CD4-positive, alpha-beta memory T cell (primary cell): Measurements from ENCODE around the gene DBT. TPM values are rescaled to one million over a fixed set of nuclear protein-coding genes. Genes with fewer than 3 reads are reported as not detected.
"Not testable (repeated sequence)": the region's sequence is repeated elsewhere in the genome, so short reads cannot be mapped to it uniquely, and the experiment has no call there.

Source experiments
- CTCF ChIA-PET: fragments of 350-600 bp; sonication (Branson Sonifier 250); formaldehyde crosslinking; loops from one replicate; lab custom pipeline; 2021; ENCODE audit warnings: inconsistent platforms; ENCODE audit not compliant: partially characterized antibody; lab: Charles Lee
- POLR2A ChIA-PET: fragments of 350-600 bp; sonication (Branson Sonifier 250); formaldehyde crosslinking; loops from one replicate; lab custom pipeline; 2021; ENCODE audit not compliant: partially characterized antibody; lab: Charles Lee
- DNase-seq, 5 donors: peaks; one replicate each; pipeline versions ENCODE4 v3.0.0 to v3.0.0-alpha.2; 2020 to 2022; ENCODE audit warnings: mixed read lengths in 1 of 5
- H3K27ac ChIP-seq: one replicate; pipeline ENCODE4 v1.7.0; 2013; ENCODE audit warnings: low read depth, low read length
- H3K27me3 ChIP-seq: 2 replicates; pipeline ENCODE4 v1.7.0; 2013; ENCODE audit warnings: mild to moderate bottlenecking, low read length, moderate library complexity; ENCODE audit not compliant: insufficient read depth
- H3K36me3 ChIP-seq: 2 replicates; pipeline ENCODE4 v1.7.0; 2013; ENCODE audit warnings: mild to moderate bottlenecking, low read length, moderate library complexity; ENCODE audit not compliant: insufficient read depth
- H3K4me1 ChIP-seq: 2 replicates; pipeline ENCODE4 v1.7.0; 2013; ENCODE audit warnings: mild to moderate bottlenecking, low read length, moderate library complexity; ENCODE audit not compliant: insufficient read depth
- H3K4me3 ChIP-seq, 2 donors: one replicate each; pipeline ENCODE4 v1.7.0; 2013; ENCODE audit warnings: low read length in 2 of 2, mild to moderate bottlenecking in 1 of 2
- H3K9me3 ChIP-seq, 2 donors: one replicate each; pipeline ENCODE4 v1.7.0; 2013; ENCODE audit warnings: low read length in 2 of 2, control low read depth in 1 of 2; ENCODE audit not compliant: control insufficient read depth in 1 of 2
- H3K27ac Mint-ChIP-seq, 7 donors: one replicate each; pipeline ENCODE4 v1.8.0; 2020 to 2021; ENCODE audit warnings: mixed read lengths in 7 of 7, mild to moderate bottlenecking in 6 of 7, inconsistent platforms in 3 of 7, moderate library complexity in 3 of 7
- H3K27me3 Mint-ChIP-seq, 2 donors: one replicate each; pipeline ENCODE4 v1.8.0; 2020 to 2021; ENCODE audit warnings: mixed read lengths in 2 of 2
- H3K36me3 Mint-ChIP-seq, 2 donors: one replicate each; pipeline ENCODE4 v1.8.0; 2020 to 2021; ENCODE audit warnings: mixed read lengths in 2 of 2, inconsistent platforms in 1 of 2, mild to moderate bottlenecking in 1 of 2
- H3K4me1 Mint-ChIP-seq, 4 donors: one replicate each; pipeline ENCODE4 v1.8.0; 2020 to 2021; ENCODE audit warnings: mixed read lengths in 4 of 4, mild to moderate bottlenecking in 1 of 4
- H3K4me3 Mint-ChIP-seq, 8 donors: one replicate each; pipeline ENCODE4 v1.8.0; 2020 to 2021; ENCODE audit warnings: mixed read lengths in 8 of 8, mild to moderate bottlenecking in 7 of 8, moderate library complexity in 6 of 8, inconsistent platforms in 3 of 8
- H3K9me3 Mint-ChIP-seq, 8 donors: one replicate each; pipeline ENCODE4 v1.8.0; 2020 to 2021; ENCODE audit warnings: mixed read lengths in 8 of 8, mild to moderate bottlenecking in 5 of 8, inconsistent platforms in 3 of 8, moderate library complexity in 1 of 8
- intact Hi-C: fragments of 100-400 bp; cut with micrococcal nuclease; formaldehyde crosslinking; loops from one replicate; pipeline ENCODE4 v1.15.1; 2023
- polyA plus RNA-seq, 2 donors: library from polyadenylated mRNA; unstranded; fragments of 300-500 nt; fragmentation: Illumina TruSeq; gene quantifications; one replicate each; pipeline ENCODE4 v1.2.3, GENCODE V29; 2021
- total RNA-seq, 2 experiments: library from RNA; stranded (reverse); gene quantifications; one replicate each; pipeline ENCODE4 v1.2.3, GENCODE V29; 2021

Gene DBT
- total and polyA plus RNA-seq, 4 experiments from 2014 or later = 2.1 to 16.8 (median 11.3) TPM

DNA sequence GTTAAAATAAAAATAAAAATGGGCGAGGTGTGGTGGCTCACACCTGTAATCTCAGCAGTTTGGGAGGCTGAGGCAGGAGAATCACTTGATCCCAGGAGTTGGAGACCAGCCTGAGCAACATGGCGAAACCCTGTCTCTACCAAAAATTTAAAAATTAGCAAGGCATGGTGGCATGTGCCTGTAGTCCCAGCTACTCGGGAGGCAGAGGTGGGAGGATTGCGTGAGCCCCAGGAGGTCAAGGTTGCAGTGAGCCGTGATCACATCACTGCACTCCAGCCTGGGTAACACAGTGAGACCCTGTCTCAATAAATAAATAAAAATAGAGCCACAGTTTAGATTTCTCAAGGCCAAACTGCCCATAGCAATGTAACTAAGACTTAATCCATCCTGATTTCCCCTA is 6.6 kb upstream of the DBT start:
- POLR2A ChIA-PET, H3K4me3 Mint-ChIP-seq, H3K4me1 Mint-ChIP-seq, H3K27me3 ChIP-seq, H3K9me3 ChIP-seq, H3K4me1 ChIP-seq, DNase-seq, H3K27ac ChIP-seq, H3K4me3 ChIP-seq, H3K36me3 ChIP-seq, intact Hi-C loops, H3K27me3 Mint-ChIP-seq, H3K36me3 Mint-ChIP-seq, H3K9me3 Mint-ChIP-seq, H3K27ac Mint-ChIP-seq: not testable (repeated sequence)
- CTCF ChIA-PET = interaction anchor here (1.1 kb wide), 1 partner anchor 102 kb away, joined by 3 read pairs; no protein-coding TSS in a partner anchor

DNA sequence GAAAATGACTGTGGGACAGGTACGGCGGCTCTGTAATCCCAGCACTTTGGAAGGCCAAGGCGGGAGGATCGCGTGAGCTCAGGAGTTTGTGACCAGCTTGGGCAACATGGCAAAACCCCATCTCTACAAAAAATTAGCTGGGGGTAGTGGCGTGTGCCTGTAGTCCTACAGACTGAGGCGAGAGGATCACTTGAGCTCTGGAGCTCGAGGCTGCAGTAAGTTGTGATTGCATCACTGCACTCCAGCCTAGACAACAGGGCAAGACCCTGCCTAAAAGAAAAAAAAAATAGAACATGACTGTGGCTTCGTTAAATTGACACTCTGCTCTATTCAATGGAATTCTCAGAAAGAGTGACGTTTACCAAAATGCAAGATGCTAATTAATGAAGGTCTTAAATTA is 3.9 kb upstream of the DBT start:
- peaks cover 17% of the 10 kb centered on the region for H3K4me1 ChIP-seq
- H3K27ac ChIP-seq = no peak overlapping the region
- Mint-ChIP-seq H3K36me3 (no peaks in the 10 kb centered on the region), H3K27ac (no peak overlapping the region), H3K9me3 (no peaks in the 10 kb centered on the region), H3K4me1 (peaks cover 0 to 6% (median 3%) of the 10 kb centered on the region in 4 donors), H3K4me3 (no peak overlapping the region), H3K27me3 (no peaks in the 10 kb centered on the region)
- ChIA-PET CTCF (no interaction called here), POLR2A (no interaction called here)
- intact Hi-C loops = no loop called here
- no peaks in the 10 kb centered on the region for H3K27me3 ChIP-seq
- no peak for DNase-seq
- H3K4me3 ChIP-seq = no peak overlapping the region
- H3K36me3 ChIP-seq = no peaks in the 10 kb centered on the region
- H3K9me3 ChIP-seq = no peaks in the 10 kb centered on the region

DNA sequence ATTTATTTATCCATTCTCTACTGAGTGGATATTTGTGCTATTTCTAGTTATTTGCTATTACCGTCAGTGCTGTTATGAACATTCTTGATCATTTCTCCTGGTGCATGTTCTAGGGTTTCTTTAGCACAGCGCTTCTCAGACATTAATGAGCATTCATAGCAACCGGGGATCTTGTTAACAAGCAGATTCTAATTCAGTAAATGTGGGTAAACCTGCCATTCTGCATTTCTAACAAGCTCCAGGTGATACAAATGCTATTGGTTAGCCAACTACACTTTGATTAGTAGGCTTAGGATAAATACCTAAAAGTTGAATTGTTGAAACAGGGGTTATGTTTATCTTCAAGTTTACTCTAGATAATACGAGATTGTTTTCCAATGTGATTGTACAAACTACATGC is 3.3 kb upstream of the DBT start:
- ChIA-PET CTCF (no interaction called here), POLR2A (no interaction called here)
- H3K27ac ChIP-seq = no peak overlapping the region
- no peaks in the 10 kb centered on the region for H3K36me3 Mint-ChIP-seq
- H3K4me3 ChIP-seq = no peak overlapping the region
- no peak overlapping the region for H3K4me3 Mint-ChIP-seq
- H3K4me1 ChIP-seq = peaks cover 22% of the 10 kb centered on the region
- no peak for DNase-seq
- H3K4me1 Mint-ChIP-seq = peaks cover 0 to 6% (median 3%) of the 10 kb centered on the region in 4 donors
- no peaks in the 10 kb centered on the region for H3K9me3 ChIP-seq
- H3K27me3 Mint-ChIP-seq = no peaks in the 10 kb centered on the region
- H3K27ac Mint-ChIP-seq = no peak overlapping the region
- intact Hi-C loops = no loop called here
- no peaks in the 10 kb centered on the region for H3K36me3 ChIP-seq
- H3K27me3 ChIP-seq = no peaks in the 10 kb centered on the region
- H3K9me3 Mint-ChIP-seq = no peaks in the 10 kb centered on the region

DNA sequence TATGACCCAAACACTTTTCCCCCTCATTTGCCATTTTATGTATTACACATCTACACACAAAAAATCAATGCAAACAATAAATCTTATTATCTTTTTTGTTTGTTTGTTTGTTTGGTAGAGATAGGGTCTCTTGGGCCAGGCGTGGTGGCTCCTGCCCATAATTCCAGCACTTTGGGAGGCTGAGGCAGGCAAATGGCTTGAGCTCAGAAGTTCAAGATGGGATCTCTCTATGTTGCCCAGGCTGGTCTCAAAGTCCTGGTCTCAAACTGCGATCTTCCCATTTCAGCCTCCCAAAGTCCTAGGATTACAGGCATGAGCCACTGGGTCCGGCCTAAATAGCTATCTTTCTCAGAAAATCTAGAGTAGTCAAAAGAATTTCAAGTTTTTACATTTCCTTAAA is 1.2 kb upstream of the DBT start:
- intact Hi-C loops = no loop called here
- H3K9me3 ChIP-seq = no peaks in the 10 kb centered on the region
- H3K27ac ChIP-seq = no peak overlapping the region
- H3K36me3 Mint-ChIP-seq = no peaks in the 10 kb centered on the region
- H3K4me3 Mint-ChIP-seq = no peak overlapping the region
- peaks cover 30% of the 10 kb centered on the region for H3K4me1 ChIP-seq
- no peaks in the 10 kb centered on the region for H3K9me3 Mint-ChIP-seq
- no peak for DNase-seq
- H3K27ac Mint-ChIP-seq = peak overlapping the region in 1 of 7 donors; percentile 58
- H3K27me3 Mint-ChIP-seq = no peaks in the 10 kb centered on the region
- H3K4me1 Mint-ChIP-seq = peaks cover 9 to 15% (median 11%) of the 10 kb centered on the region in 4 donors
- no peak overlapping the region for H3K4me3 ChIP-seq
- ChIA-PET POLR2A (interaction anchor here (0.6 to 4.0 kb wide), 6 partner anchors 16 to 401 kb away, joined by 3 to 63 read pairs (median 6); partner anchors contain the start of genes AGL, RTCA and SLC35A3), CTCF (interaction anchor here (1.1 to 2.2 kb wide), 2 partner anchors 15 to 174 kb away, joined by 3 to 11 read pairs; partner anchors contain the start of gene RTCA)
- H3K27me3 ChIP-seq = no peaks in the 10 kb centered on the region
- no peaks in the 10 kb centered on the region for H3K36me3 ChIP-seq

DNA sequence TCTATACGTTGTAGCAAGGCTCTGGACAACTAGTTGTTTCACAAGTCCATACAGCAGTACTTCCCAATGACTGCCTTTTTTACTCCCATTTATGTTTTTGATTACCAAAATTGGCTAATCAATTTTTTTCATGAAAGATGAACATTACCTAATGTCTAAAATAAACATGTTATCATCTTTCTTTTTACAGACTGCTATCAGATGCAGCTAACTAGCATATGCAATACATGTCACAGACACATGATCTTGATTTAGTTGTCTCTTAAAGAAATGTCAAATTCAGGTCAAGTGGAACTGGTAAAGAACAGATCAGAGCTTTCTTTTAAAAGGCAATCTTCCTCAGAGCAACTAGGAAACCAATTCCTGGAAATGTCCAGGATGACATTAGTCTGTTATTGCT is 630 bp upstream of the DBT start:
- Histone ChIP-seq H3K27ac (peak overlapping the region; percentile 76), H3K9me3 (no peaks in the 10 kb centered on the region), H3K4me3 (peak overlapping the region; percentile 93 to 95), H3K36me3 (no peaks in the 10 kb centered on the region), H3K27me3 (no peaks in the 10 kb centered on the region), H3K4me1 (peaks cover 32% of the 10 kb centered on the region)
- intact Hi-C loops = no loop called here
- ChIA-PET POLR2A (interaction anchor here (0.6 to 4.0 kb wide), 18 partner anchors 12 to 400 kb away, joined by 3 to 63 read pairs (median 4); partner anchors contain the start of genes AGL, CDC14A, RTCA and SLC35A3), CTCF (interaction anchor here (0.7 to 2.2 kb wide), 5 partner anchors 16 to 187 kb away, joined by 3 to 11 read pairs (median 3); partner anchors contain the start of gene RTCA)
- no peaks in the 10 kb centered on the region for H3K27me3 Mint-ChIP-seq
- no peaks in the 10 kb centered on the region for H3K9me3 Mint-ChIP-seq
- peaks cover 9 to 17% (median 15%) of the 10 kb centered on the region in 4 donors for H3K4me1 Mint-ChIP-seq
- no peaks in the 10 kb centered on the region for H3K36me3 Mint-ChIP-seq
- H3K4me3 Mint-ChIP-seq = no peak overlapping the region
- H3K27ac Mint-ChIP-seq = no peak overlapping the region
- DNase-seq = no peak

DNA sequence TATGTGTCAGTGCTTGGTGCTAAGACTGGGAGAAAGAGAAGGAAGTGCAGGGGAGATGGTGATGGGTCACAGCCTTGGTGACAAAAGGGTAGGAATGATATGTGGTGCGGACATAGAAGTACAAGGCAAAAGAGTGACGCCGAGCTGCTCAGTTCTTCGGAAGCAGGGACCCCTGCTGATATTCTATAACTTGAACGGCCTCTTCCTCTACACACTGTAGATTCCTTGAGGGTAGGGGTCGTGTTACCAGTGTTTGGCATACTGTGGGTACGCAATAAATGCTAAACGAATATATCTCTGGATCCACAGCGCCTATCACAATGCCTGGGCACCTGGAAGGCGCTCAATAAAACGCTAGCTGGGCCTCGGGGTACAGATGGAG is 488 bp downstream of the DBT start:
- H3K4me1 Mint-ChIP-seq = peaks cover 13 to 22% (median 19%) of the 10 kb centered on the region in 4 donors
- POLR2A ChIA-PET = interaction anchor here (1.0 to 4.0 kb wide), 12 partner anchors 11 to 399 kb away, joined by 3 to 63 read pairs (median 6); partner anchors contain the start of genes AGL, CDC14A, RTCA and SLC35A3
- H3K4me3 Mint-ChIP-seq = no peak overlapping the region
- Histone ChIP-seq H3K4me1 (peaks cover 34% of the 10 kb centered on the region), H3K36me3 (no peaks in the 10 kb centered on the region), H3K4me3 (peak overlapping the region; percentile 93 to 95), H3K9me3 (no peaks in the 10 kb centered on the region), H3K27ac (peak overlapping the region; percentile 76), H3K27me3 (no peaks in the 10 kb centered on the region)
- intact Hi-C loops = loop anchor here (1.0 to 5.0 kb wide), 4 partner anchors 17 to 212 kb away; partner anchors contain the start of genes RTCA and TRMT13
- peaks cover under 1 to 1% of the 10 kb centered on the region in 2 donors for H3K36me3 Mint-ChIP-seq
- DNase-seq = no peak
- no peak overlapping the region for H3K27ac Mint-ChIP-seq
- CTCF ChIA-PET = interaction anchor here (0.6 to 2.2 kb wide), 4 partner anchors 17 to 646 kb away, joined by 3 to 11 read pairs (median 3); partner anchors contain the start of genes RTCA and SLC30A7
- H3K9me3 Mint-ChIP-seq = no peaks in the 10 kb centered on the region
- H3K27me3 Mint-ChIP-seq = no peaks in the 10 kb centered on the region

DNA sequence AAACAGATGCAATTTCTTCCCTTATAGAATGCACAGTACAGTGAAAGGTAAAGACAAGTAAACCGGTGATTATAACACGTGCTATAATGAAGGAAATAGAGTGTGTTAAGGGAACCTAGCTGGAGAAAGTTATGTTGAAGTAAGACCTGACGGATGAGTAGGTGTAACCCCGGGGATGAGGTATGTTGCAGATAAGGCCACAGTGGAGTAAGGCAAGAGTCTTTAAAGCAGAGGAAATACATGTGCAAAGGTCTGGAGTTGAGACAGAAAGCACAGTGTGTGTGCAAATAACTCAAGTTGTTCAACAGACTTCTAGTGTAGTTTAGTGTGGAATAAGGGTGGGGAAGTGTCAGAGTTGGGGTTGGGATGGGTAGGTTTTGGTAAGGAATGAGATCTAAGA is 2.9 kb downstream of the DBT start:
- Mint-ChIP-seq H3K36me3 (peaks cover 4 to 5% of the 10 kb centered on the region in 2 donors), H3K27ac (peak overlapping the region in 3 of 7 donors; percentile 2 to 31 (median 9)), H3K9me3 (no peaks in the 10 kb centered on the region), H3K27me3 (no peaks in the 10 kb centered on the region), H3K4me3 (peak overlapping the region in 4 of 8 donors; percentile 6 to 53 (median 14)), H3K4me1 (peaks cover 13 to 29% (median 23%) of the 10 kb centered on the region in 4 donors)
- H3K36me3 ChIP-seq = no peaks in the 10 kb centered on the region
- no peaks in the 10 kb centered on the region for H3K27me3 ChIP-seq
- H3K4me3 ChIP-seq = no peak overlapping the region
- ChIA-PET CTCF (no interaction called here), POLR2A (no interaction called here)
- peaks cover 34% of the 10 kb centered on the region for H3K4me1 ChIP-seq
- H3K9me3 ChIP-seq = no peaks in the 10 kb centered on the region
- H3K27ac ChIP-seq = no peak overlapping the region
- no peak for DNase-seq
- intact Hi-C loops = loop anchor here (5.0 kb wide), 1 partner anchor 209 kb away; a partner anchor contains a TSS
